Astrocyte of the cerebellum (primary cell): Measurements from ENCODE around the gene KRTAP12-1.

ENCODE experiments used
- DNase-seq: peaks from one replicate; pipeline ENCODE4 v3.0.0-alpha.2; 2011; ENCODE audit warnings: low read depth
- H3K4me3 ChIP-seq: 2 replicates; pipeline ENCODE4 v1.5.1; 2011; ENCODE audit warnings: mild to moderate bottlenecking, low read depth, low read length, moderate library complexity
- CTCF ChIP-seq: IDR thresholded peaks from 2 replicates; pipeline ENCODE4 v1.5.1; 2012; ENCODE audit warnings: low read length, low read depth, moderate library complexity, mild to moderate bottlenecking; ENCODE audit errors: missing control alignments
- in situ Hi-C: cut with HindIII; loops from 2 replicates; pipeline ENCODE4 v1.10.0; 2017; ENCODE audit warnings: low sequenced_read_pairs

KRTAP12-1 gene

GRCh38 chr21:44681861-44682579, at the start of gene KRTAP12-1:
Gene KRTAP12-1, minus strand, starts transcription at chr21:44682163. Its CDS starts 40 bp downstream, at chr21:44682123.
- DNase-seq = no peak
- TF ChIP-seq CTCF = no peak
- no peak within 1 kb of the TSS for H3K4me3 ChIP-seq
- in situ Hi-C loops = no loop called here

- no peak for TF ChIP-seq CTCF
- DNase-seq = no peak
- in situ Hi-C loops = no loop called here
- no peak overlapping the region for H3K4me3 ChIP-seq
Measured at GRCh38 chr21:44730951-44731579, 49.1 kb upstream of the KRTAP12-1 start.

GRCh38 chr21:44730028-44730395, 48.0 kb upstream of the KRTAP12-1 start:
- no peak for TF ChIP-seq CTCF
- H3K4me3 ChIP-seq = no peak overlapping the region
- in situ Hi-C loops = no loop called here
- no peak for DNase-seq

- no peak overlapping the region for H3K4me3 ChIP-seq
- no peak for DNase-seq
- no peak for TF ChIP-seq CTCF
- in situ Hi-C loops = no loop called here
Measured at GRCh38 chr21:44729336-44730027, 47.5 kb upstream of the KRTAP12-1 start.

- no peak for DNase-seq
- H3K4me3 ChIP-seq = no peak overlapping the region
- no peak for TF ChIP-seq CTCF
- in situ Hi-C loops = no loop called here
Measured at GRCh38 chr21:44728716-44729115, 46.8 kb upstream of the KRTAP12-1 start.

GRCh38 chr21:44727757-44728156, 45.8 kb upstream of the KRTAP12-1 start:
- H3K4me3 ChIP-seq = no peak overlapping the region
- DNase-seq = no peak
- TF ChIP-seq CTCF = no peak
- in situ Hi-C loops = no loop called here
